IMR-90 (cell line): ENCODE results near the gene CAB39.

Source experiments
- CTCF ChIP-seq: conservative IDR thresholded peaks from 2 replicates; pipeline ENCODE4 v1.5.1; 2012; ENCODE audit warnings: mild to moderate bottlenecking, low read depth, low read length, improper control_type of control experiment
- MAZ ChIP-seq: IDR thresholded peaks from 2 replicates; pipeline ENCODE4 v1.6.1; 2012; ENCODE audit warnings: low read depth, mild to moderate bottlenecking, low read length, improper control_type of control experiment, moderate library complexity, borderline replicate concordance
- POLR2A ChIP-seq: IDR thresholded peaks from 2 replicates; pipeline ENCODE4 v1.6.1; 2012; ENCODE audit warnings: mild to moderate bottlenecking, low read depth, low read length

- no peak for TF ChIP-seq POLR2A
- no peak for TF ChIP-seq CTCF
- no peak for TF ChIP-seq MAZ
Observed at GRCh38 chr2:230666446-230666845, 46.2 kb upstream of the CAB39 start.
